Measurements from ENCODE around the gene CDKN2A.

DNA sequence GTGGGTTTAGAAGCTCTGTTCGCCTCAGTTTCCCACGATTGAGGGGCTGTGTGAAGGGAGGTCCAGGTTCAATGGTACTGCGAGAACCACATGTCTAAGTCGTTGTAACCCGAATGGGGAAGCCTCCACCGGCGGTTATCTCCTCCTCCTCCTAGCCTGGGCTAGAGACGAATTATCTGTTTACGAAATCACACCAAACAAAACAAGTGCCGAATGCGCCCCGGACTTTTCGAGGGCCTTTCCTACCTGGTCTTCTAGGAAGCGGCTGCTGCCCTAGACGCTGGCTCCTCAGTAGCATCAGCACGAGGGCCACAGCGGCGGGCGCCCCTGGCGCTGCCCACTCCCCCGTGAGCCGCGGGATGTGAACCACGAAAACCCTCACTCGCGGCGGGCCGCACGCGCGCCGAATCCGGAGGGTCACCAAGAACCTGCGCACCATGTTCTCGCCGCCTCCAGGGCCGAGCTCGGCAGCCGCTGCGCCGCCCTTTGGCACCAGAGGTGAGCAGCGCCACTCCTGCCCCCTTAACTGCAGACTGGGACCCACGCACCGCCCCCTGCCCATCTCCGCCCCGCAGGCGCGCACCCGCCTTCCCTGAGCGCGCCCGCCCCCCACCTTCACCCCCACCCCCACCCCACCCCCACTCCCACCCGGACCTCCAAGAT, at the start of gene CDKN2A:
- TF ChIP-seq, protein P1, sequence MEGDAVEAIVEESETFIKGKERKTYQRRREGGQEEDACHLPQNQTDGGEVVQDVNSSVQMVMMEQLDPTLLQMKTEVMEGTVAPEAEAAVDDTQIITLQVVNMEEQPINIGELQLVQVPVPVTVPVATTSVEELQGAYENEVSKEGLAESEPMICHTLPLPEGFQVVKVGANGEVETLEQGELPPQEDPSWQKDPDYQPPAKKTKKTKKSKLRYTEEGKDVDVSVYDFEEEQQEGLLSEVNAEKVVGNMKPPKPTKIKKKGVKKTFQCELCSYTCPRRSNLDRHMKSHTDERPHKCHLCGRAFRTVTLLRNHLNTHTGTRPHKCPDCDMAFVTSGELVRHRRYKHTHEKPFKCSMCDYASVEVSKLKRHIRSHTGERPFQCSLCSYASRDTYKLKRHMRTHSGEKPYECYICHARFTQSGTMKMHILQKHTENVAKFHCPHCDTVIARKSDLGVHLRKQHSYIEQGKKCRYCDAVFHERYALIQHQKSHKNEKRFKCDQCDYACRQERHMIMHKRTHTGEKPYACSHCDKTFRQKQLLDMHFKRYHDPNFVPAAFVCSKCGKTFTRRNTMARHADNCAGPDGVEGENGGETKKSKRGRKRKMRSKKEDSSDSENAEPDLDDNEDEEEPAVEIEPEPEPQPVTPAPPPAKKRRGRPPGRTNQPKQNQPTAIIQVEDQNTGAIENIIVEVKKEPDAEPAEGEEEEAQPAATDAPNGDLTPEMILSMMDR (IDR thresholded peaks at IDR 0.05; ENCODE audit: insufficient read depth, low read length) = no peak
- TF ChIP-seq, protein P2, sequence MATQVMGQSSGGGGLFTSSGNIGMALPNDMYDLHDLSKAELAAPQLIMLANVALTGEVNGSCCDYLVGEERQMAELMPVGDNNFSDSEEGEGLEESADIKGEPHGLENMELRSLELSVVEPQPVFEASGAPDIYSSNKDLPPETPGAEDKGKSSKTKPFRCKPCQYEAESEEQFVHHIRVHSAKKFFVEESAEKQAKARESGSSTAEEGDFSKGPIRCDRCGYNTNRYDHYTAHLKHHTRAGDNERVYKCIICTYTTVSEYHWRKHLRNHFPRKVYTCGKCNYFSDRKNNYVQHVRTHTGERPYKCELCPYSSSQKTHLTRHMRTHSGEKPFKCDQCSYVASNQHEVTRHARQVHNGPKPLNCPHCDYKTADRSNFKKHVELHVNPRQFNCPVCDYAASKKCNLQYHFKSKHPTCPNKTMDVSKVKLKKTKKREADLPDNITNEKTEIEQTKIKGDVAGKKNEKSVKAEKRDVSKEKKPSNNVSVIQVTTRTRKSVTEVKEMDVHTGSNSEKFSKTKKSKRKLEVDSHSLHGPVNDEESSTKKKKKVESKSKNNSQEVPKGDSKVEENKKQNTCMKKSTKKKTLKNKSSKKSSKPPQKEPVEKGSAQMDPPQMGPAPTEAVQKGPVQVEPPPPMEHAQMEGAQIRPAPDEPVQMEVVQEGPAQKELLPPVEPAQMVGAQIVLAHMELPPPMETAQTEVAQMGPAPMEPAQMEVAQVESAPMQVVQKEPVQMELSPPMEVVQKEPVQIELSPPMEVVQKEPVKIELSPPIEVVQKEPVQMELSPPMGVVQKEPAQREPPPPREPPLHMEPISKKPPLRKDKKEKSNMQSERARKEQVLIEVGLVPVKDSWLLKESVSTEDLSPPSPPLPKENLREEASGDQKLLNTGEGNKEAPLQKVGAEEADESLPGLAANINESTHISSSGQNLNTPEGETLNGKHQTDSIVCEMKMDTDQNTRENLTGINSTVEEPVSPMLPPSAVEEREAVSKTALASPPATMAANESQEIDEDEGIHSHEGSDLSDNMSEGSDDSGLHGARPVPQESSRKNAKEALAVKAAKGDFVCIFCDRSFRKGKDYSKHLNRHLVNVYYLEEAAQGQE (IDR thresholded peaks at IDR 0.05; ENCODE audit: insufficient replicate concordance, low read depth) = no peak
- TF ChIP-seq POLR2AphosphoS5 (IDR thresholded peaks at IDR 0.05; ENCODE audit: low read depth) (0 out of 2 replicates have a peak, but pooled peaks have one; percentile 43), SPI1 (IDR thresholded peaks at IDR 0.05; ENCODE audit: borderline replicate concordance, low read depth) (peak; percentile 45; the same call in 1 of the 2 replicates), GABPA (IDR thresholded peaks at IDR 0.05; ENCODE audit: low read depth) (no peak)
